Measurements from ENCODE around the gene CHD5. TPM values are rescaled to one million over a fixed set of nuclear protein-coding genes. Genes with fewer than 3 reads are reported as not detected.

Gene CHD5
- total RNA-seq, 1 experiment from 2014 or later, result 0.39 TPM

GRCh38 chr1:6092211-6092610 lies 87.9 kb downstream of the CHD5 start:
- DNase-seq, result no peak
- Histone ChIP-seq H3K27me3 (replicated peaks; ENCODE audit: control insufficient read depth, insufficient read depth, low read length) (no peaks in the 10 kb centered on the region), H3K36me3 (ENCODE audit: control insufficient read depth, insufficient read depth, low read length) (no peaks in the 10 kb centered on the region), H3K9me3 (no peaks in the 10 kb centered on the region), H3K4me3 (ENCODE audit: low read depth, low read length) (no peak overlapping the region), H3K4me1 (no peaks in the 10 kb centered on the region)
- ChIA-PET CTCF (no interaction called here), POLR2A (no interaction called here)
- Mint-ChIP-seq H3K4me1 (ENCODE audit: low read depth, unreplicated experiment) (no peaks in the 10 kb centered on the region), H3K27me3 (ENCODE audit: insufficient read depth, unreplicated experiment) (peaks cover under 1% of the 10 kb centered on the region), H3K27ac (ENCODE audit: unreplicated experiment) (no peak overlapping the region), H3K36me3 (ENCODE audit: insufficient read depth, unreplicated experiment) (no peaks in the 10 kb centered on the region), H3K9me3 (ENCODE audit: unreplicated experiment) (no peaks in the 10 kb centered on the region), H3K4me3 (ENCODE audit: unreplicated experiment) (no peak overlapping the region)
- intact Hi-C loops (cut with micrococcal nuclease; ENCODE audit: unreplicated experiment), result no loop called here
- TF ChIP-seq CTCF (IDR thresholded peaks at IDR 0.05; ENCODE audit: insufficient read depth in 1 of 2, low read depth in 1 of 2, low read length in 1 of 2, severe bottlenecking in 1 of 2, unreplicated experiment in 1 of 2), result no peak
- BruUV-seq (replicated peaks), result no TSS peak

GRCh38 chr1:6091823-6092109 lies 88.4 kb downstream of the CHD5 start:
- Mint-ChIP-seq H3K4me1 (ENCODE audit: low read depth, unreplicated experiment) (no peaks in the 10 kb centered on the region), H3K27me3 (ENCODE audit: insufficient read depth, unreplicated experiment) (peaks cover 4% of the 10 kb centered on the region), H3K9me3 (ENCODE audit: unreplicated experiment) (no peaks in the 10 kb centered on the region), H3K27ac (ENCODE audit: unreplicated experiment) (no peak overlapping the region), H3K36me3 (ENCODE audit: insufficient read depth, unreplicated experiment) (no peaks in the 10 kb centered on the region), H3K4me3 (ENCODE audit: unreplicated experiment) (no peak overlapping the region)
- no peak overlapping the region for H3K4me3 ChIP-seq (ENCODE audit: low read depth, low read length)
- H3K4me1 ChIP-seq, result no peaks in the 10 kb centered on the region
- DNase-seq, result no peak
- no peaks in the 10 kb centered on the region for H3K9me3 ChIP-seq
- intact Hi-C loops (cut with micrococcal nuclease; ENCODE audit: unreplicated experiment), result no loop called here
- no peaks in the 10 kb centered on the region for H3K36me3 ChIP-seq (ENCODE audit: control insufficient read depth, insufficient read depth, low read length)
- no TSS peak for BruUV-seq (replicated peaks)
- ChIA-PET POLR2A (no interaction called here), CTCF (no interaction called here)
- TF ChIP-seq CTCF (IDR thresholded peaks at IDR 0.05; ENCODE audit: insufficient read depth in 1 of 2, low read depth in 1 of 2, low read length in 1 of 2, severe bottlenecking in 1 of 2, unreplicated experiment in 1 of 2), result no peak
- H3K27me3 ChIP-seq (replicated peaks; ENCODE audit: control insufficient read depth, insufficient read depth, low read length), result no peaks in the 10 kb centered on the region

- ChIA-PET CTCF (no interaction called here), POLR2A (no interaction called here)
- Mint-ChIP-seq H3K4me3 (ENCODE audit: unreplicated experiment) (no peak overlapping the region), H3K9me3 (ENCODE audit: unreplicated experiment) (no peaks in the 10 kb centered on the region), H3K4me1 (ENCODE audit: low read depth, unreplicated experiment) (no peaks in the 10 kb centered on the region), H3K36me3 (ENCODE audit: insufficient read depth, unreplicated experiment) (no peaks in the 10 kb centered on the region), H3K27me3 (ENCODE audit: insufficient read depth, unreplicated experiment) (peaks cover 4% of the 10 kb centered on the region), H3K27ac (ENCODE audit: unreplicated experiment) (no peak overlapping the region)
- Histone ChIP-seq H3K4me3 (ENCODE audit: low read depth, low read length) (no peak overlapping the region), H3K36me3 (ENCODE audit: control insufficient read depth, insufficient read depth, low read length) (no peaks in the 10 kb centered on the region), H3K9me3 (no peaks in the 10 kb centered on the region), H3K4me1 (no peaks in the 10 kb centered on the region), H3K27me3 (replicated peaks; ENCODE audit: control insufficient read depth, insufficient read depth, low read length) (no peaks in the 10 kb centered on the region)
- DNase-seq, result no peak
- intact Hi-C loops (cut with micrococcal nuclease; ENCODE audit: unreplicated experiment), result no loop called here
- TF ChIP-seq CTCF (IDR thresholded peaks at IDR 0.05; ENCODE audit: insufficient read depth in 1 of 2, low read depth in 1 of 2, low read length in 1 of 2, severe bottlenecking in 1 of 2, unreplicated experiment in 1 of 2), result no peak
- BruUV-seq (replicated peaks), result no TSS peak
These were observed 88.9 kb downstream of the CHD5 start for GRCh38 chr1:6090996-6091822.
